Neuron (in vitro differentiated cells): ENCODE measurements around the gene ADK.

Source experiments
- H2AFZ ChIP-seq: one replicate; pipeline ENCODE4 v1.6.1; 2013; ENCODE audit warnings: low read depth, mild to moderate bottlenecking, inconsistent platforms, low read length, moderate library complexity
- H3K27me3 ChIP-seq: one replicate; pipeline ENCODE4 v1.6.1; 2013; ENCODE audit warnings: low read length; ENCODE audit not compliant: insufficient read depth
- H3K36me3 ChIP-seq: one replicate; pipeline ENCODE4 v1.6.1; 2013; ENCODE audit warnings: low read length; ENCODE audit not compliant: insufficient read depth
- H3K4me1 ChIP-seq: one replicate; pipeline ENCODE4 v1.6.1; 2013; ENCODE audit warnings: low read length; ENCODE audit not compliant: insufficient read depth
- H3K4me3 ChIP-seq: 2 replicates; pipeline ENCODE4 v1.5.1; 2013; ENCODE audit warnings: mild to moderate bottlenecking, low read length, moderate library complexity
- H3K9me3 ChIP-seq: one replicate; pipeline ENCODE4 v1.6.1; 2013; ENCODE audit warnings: low read length

The ADK gene

GRCh38 chr10:74419958-74420375 lies 268.9 kb downstream of the ADK start:
- H3K27me3 ChIP-seq: no peaks in the 10 kb centered on the region
- H3K4me1 ChIP-seq: peaks cover 49% of the 10 kb centered on the region
- no peaks in the 10 kb centered on the region for H3K36me3 ChIP-seq
- peaks cover 5% of the 10 kb centered on the region for H3K9me3 ChIP-seq
- H2AFZ ChIP-seq: peak overlapping the region; percentile 17
- H3K4me3 ChIP-seq: no peak overlapping the region

DNA sequence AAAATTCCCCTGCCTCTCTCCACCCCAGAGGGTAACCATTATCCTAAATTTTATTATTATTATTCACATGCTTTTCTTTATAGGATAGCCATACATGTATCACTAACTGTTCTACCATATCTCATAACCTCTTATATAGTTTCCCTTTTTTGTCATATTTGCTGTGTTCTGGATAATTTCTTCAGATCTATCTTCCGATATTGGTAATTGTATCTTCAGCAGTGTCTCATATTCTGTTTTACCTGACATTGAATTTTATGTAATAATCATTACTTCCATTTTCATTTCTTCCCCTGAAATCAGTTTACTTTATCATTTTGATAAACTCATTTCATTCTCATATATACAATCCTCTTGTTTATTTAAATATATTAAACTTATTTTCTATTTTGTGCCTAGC lies 273.5 kb downstream of the ADK start:
- Histone ChIP-seq H3K4me1 (peaks cover 20% of the 10 kb centered on the region), H3K9me3 (peaks cover 5% of the 10 kb centered on the region), H3K27me3 (no peaks in the 10 kb centered on the region), H3K36me3 (no peaks in the 10 kb centered on the region), H2AFZ (no peak overlapping the region), H3K4me3 (no peak overlapping the region)

- H3K36me3 ChIP-seq: no peaks in the 10 kb centered on the region
- H2AFZ ChIP-seq: no peak overlapping the region
- H3K4me1 ChIP-seq: peaks cover 11% of the 10 kb centered on the region
- no peaks in the 10 kb centered on the region for H3K27me3 ChIP-seq
- H3K4me3 ChIP-seq: no peak overlapping the region
- H3K9me3 ChIP-seq: peaks cover 5% of the 10 kb centered on the region
These were observed 274.5 kb downstream of the ADK start for GRCh38 chr10:74425456-74426001.

- no peak overlapping the region for H2AFZ ChIP-seq
- peaks cover 7% of the 10 kb centered on the region for H3K4me1 ChIP-seq
- H3K9me3 ChIP-seq: no peaks in the 10 kb centered on the region
- H3K4me3 ChIP-seq: no peak overlapping the region
- H3K27me3 ChIP-seq: no peaks in the 10 kb centered on the region
- H3K36me3 ChIP-seq: no peaks in the 10 kb centered on the region
These were observed 280.8 kb downstream of the ADK start for GRCh38 chr10:74431816-74432215.

GRCh38 chr10:74432841-74433594 lies 282.0 kb downstream of the ADK start:
- Histone ChIP-seq H3K9me3 (no peaks in the 10 kb centered on the region), H3K4me3 (no peak overlapping the region), H3K4me1 (peaks cover 7% of the 10 kb centered on the region), H3K36me3 (no peaks in the 10 kb centered on the region), H3K27me3 (no peaks in the 10 kb centered on the region), H2AFZ (no peak overlapping the region)

GRCh38 chr10:74433595-74433956 lies 282.6 kb downstream of the ADK start:
- Histone ChIP-seq H3K4me3 (no peak overlapping the region), H3K27me3 (no peaks in the 10 kb centered on the region), H3K9me3 (no peaks in the 10 kb centered on the region), H2AFZ (no peak overlapping the region), H3K4me1 (peaks cover 7% of the 10 kb centered on the region), H3K36me3 (no peaks in the 10 kb centered on the region)

DNA sequence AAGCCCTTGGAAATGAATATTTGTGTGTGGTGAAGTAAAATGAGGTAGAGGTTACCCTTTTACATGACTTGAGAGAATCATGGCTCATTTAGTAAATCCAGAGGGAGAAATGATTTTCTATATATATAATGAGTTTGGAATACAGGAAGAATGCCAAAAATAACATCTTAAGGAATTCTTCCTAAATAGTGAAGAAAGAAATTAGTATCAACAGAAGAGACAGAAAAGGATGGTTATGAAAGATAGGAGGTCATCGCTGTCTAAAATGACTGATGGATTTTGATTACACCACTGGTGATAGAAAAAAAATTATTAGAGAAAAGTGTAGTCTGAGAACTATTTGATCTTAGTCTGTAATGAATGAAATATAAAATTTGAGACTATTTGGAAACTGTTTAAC lies 283.0 kb downstream of the ADK start:
- H3K4me3 ChIP-seq: no peak overlapping the region
- no peaks in the 10 kb centered on the region for H3K9me3 ChIP-seq
- H3K4me1 ChIP-seq: peaks cover 7% of the 10 kb centered on the region
- no peak overlapping the region for H2AFZ ChIP-seq
- no peaks in the 10 kb centered on the region for H3K27me3 ChIP-seq
- no peaks in the 10 kb centered on the region for H3K36me3 ChIP-seq

GRCh38 chr10:74434547-74434946 lies 283.5 kb downstream of the ADK start:
- Histone ChIP-seq H3K27me3 (no peaks in the 10 kb centered on the region), H3K36me3 (no peaks in the 10 kb centered on the region), H3K4me1 (peaks cover 7% of the 10 kb centered on the region), H3K9me3 (no peaks in the 10 kb centered on the region), H2AFZ (no peak overlapping the region), H3K4me3 (no peak overlapping the region)

- Histone ChIP-seq H3K27me3 (no peaks in the 10 kb centered on the region), H2AFZ (no peak overlapping the region), H3K4me1 (peaks cover 7% of the 10 kb centered on the region), H3K4me3 (no peak overlapping the region), H3K9me3 (no peaks in the 10 kb centered on the region), H3K36me3 (no peaks in the 10 kb centered on the region)
These were observed 285.6 kb downstream of the ADK start for GRCh38 chr10:74436523-74437170.

DNA sequence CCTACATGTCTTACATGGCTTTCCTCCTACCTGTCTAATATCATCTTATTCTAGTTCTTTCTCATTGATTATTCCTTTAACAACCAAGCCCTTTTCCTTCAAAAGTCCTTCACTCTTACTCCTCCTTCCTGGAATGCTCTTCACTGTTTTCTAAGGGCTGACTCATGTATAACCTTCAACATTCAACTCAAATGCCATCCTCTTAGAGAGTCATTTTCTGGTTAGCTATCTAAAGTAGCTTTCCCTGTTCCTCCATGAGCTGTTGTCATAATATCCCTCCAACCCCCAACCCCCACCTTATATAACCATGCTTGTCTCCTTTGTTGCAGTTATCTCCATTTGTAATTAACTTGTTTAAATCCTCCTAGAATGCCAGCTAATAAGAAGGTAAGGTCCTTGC lies 286.8 kb downstream of the ADK start:
- Histone ChIP-seq H3K27me3 (no peaks in the 10 kb centered on the region), H3K4me3 (no peak overlapping the region), H3K9me3 (no peaks in the 10 kb centered on the region), H2AFZ (no peak overlapping the region), H3K4me1 (peaks cover 5% of the 10 kb centered on the region), H3K36me3 (no peaks in the 10 kb centered on the region)

GRCh38 chr10:74439213-74439612 lies 288.2 kb downstream of the ADK start:
- Histone ChIP-seq H3K36me3 (no peaks in the 10 kb centered on the region), H3K27me3 (no peaks in the 10 kb centered on the region), H2AFZ (no peak overlapping the region), H3K9me3 (no peaks in the 10 kb centered on the region), H3K4me1 (no peaks in the 10 kb centered on the region), H3K4me3 (no peak overlapping the region)

DNA sequence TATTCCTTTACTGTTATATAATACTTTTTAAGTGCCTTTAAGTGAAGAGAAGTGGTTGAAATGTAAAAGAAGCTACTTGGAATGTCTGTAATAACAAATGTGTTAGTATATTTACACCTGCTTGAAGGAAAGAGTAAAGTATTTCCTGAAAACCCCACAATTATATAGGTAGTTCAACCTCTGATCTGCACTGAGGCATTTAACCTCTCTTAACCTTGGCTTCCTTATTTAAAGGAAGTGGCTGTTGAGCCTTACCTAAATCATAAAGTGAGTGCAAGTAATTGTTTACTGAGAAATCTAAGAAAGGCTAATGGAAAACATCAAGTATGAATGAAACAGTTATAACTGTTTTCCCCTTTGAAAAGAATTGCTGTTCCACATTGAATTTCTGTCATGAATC lies 294.5 kb downstream of the ADK start:
- H3K27me3 ChIP-seq: no peaks in the 10 kb centered on the region
- no peaks in the 10 kb centered on the region for H3K36me3 ChIP-seq
- H3K4me3 ChIP-seq: no peak overlapping the region
- no peak overlapping the region for H2AFZ ChIP-seq
- no peaks in the 10 kb centered on the region for H3K4me1 ChIP-seq
- no peaks in the 10 kb centered on the region for H3K9me3 ChIP-seq

- peaks cover 4% of the 10 kb centered on the region for H3K4me1 ChIP-seq
These were observed 299.6 kb downstream of the ADK start for GRCh38 chr10:74450602-74451001.

More at GRCh38 chr10:74450602-74451001, 299.6 kb downstream of the ADK start:
- no peak overlapping the region for H3K4me3 ChIP-seq
- no peaks in the 10 kb centered on the region for H3K36me3 ChIP-seq
- peaks cover 4% of the 10 kb centered on the region for H3K9me3 ChIP-seq
- H2AFZ ChIP-seq: no peak overlapping the region
- no peaks in the 10 kb centered on the region for H3K27me3 ChIP-seq
